CD4-positive, alpha-beta T cell (primary cell): ENCODE results near the gene CLEC4M. TPM values are rescaled to one million over a fixed set of nuclear protein-coding genes. Genes with fewer than 3 reads are reported as not detected.

Experiments used
- ATAC-seq: fragments of 200-7000 bp; cut with Tn5 transposase; one replicate; pipeline ENCODE4 v1.10.0; 2022; ENCODE audit warnings: mild to moderate bottlenecking; ENCODE audit not compliant: poor library complexity
- CTCF ChIA-PET: fragments of 350-600 bp; sonication (Branson Sonifier 250); formaldehyde crosslinking; loops from one replicate; lab custom pipeline; 2021; ENCODE audit warnings: antibody characterized with exemption, inconsistent platforms; lab: Charles Lee
- POLR2A ChIA-PET: fragments of 350-600 bp; sonication (Branson Sonifier 250); formaldehyde crosslinking; loops from one replicate; lab custom pipeline; 2021; ENCODE audit warnings: antibody characterized with exemption, inconsistent platforms; lab: Charles Lee
- DNase-seq, 14 experiments: peaks; one replicate each; pipeline ENCODE4 v3.0.0-alpha.2; 2013 to 2020; ENCODE audit warnings: mixed read lengths in 2 of 14
- H3K27ac ChIP-seq, 2 donors: one replicate each; pipeline versions ENCODE4 v1.5.1 to v1.7.0; 2013; ENCODE audit warnings: low read length in 2 of 2, low read depth in 1 of 2, mild to moderate bottlenecking in 1 of 2
- H3K27me3 ChIP-seq, 2 experiments: 1 replicate in 1 of 2; 2 replicates in 1 of 2; pipeline versions ENCODE4 v1.6.1 to v1.7.0; 2013; ENCODE audit warnings: low read length in 2 of 2, control low read depth in 1 of 2, mild to moderate bottlenecking in 1 of 2, moderate library complexity in 1 of 2; ENCODE audit not compliant: insufficient read depth in 2 of 2, control insufficient read depth in 1 of 2
- H3K36me3 ChIP-seq: one replicate; pipeline ENCODE4 v1.6.1; 2013; ENCODE audit warnings: low read length, control low read depth; ENCODE audit not compliant: insufficient read depth
- H3K4me1 ChIP-seq: one replicate; pipeline ENCODE4 v1.6.1; 2013; ENCODE audit warnings: low read length, control low read depth; ENCODE audit not compliant: insufficient read depth
- H3K4me3 ChIP-seq: one replicate; pipeline ENCODE4 v1.5.1; 2013; ENCODE audit warnings: mild to moderate bottlenecking, low read length, moderate library complexity
- H3K9me3 ChIP-seq, 2 experiments: 1 replicate in 1 of 2; 2 replicates in 1 of 2; pipeline versions ENCODE4 v1.6.1 to v1.7.0; 2013; ENCODE audit warnings: low read length in 2 of 2, mild to moderate bottlenecking in 2 of 2, control low read depth in 1 of 2, moderate library complexity in 1 of 2; ENCODE audit not compliant: control insufficient read depth in 1 of 2, insufficient read depth in 1 of 2
- H3K27ac Mint-ChIP-seq: one replicate; pipeline ENCODE4 v1.8.0; 2020; ENCODE audit warnings: mixed read lengths
- H3K27me3 Mint-ChIP-seq: one replicate; pipeline ENCODE4 v1.8.0; 2021; ENCODE audit warnings: mixed read lengths
- H3K36me3 Mint-ChIP-seq: one replicate; pipeline ENCODE4 v1.8.0; 2021; ENCODE audit warnings: low read depth, mixed read lengths
- H3K4me1 Mint-ChIP-seq: one replicate; pipeline ENCODE4 v1.8.0; 2021; ENCODE audit warnings: low read depth, mixed read lengths
- H3K4me3 Mint-ChIP-seq: one replicate; pipeline ENCODE4 v1.8.0; 2020; ENCODE audit warnings: mild to moderate bottlenecking, mixed read lengths
- H3K9me3 Mint-ChIP-seq: one replicate; pipeline ENCODE4 v1.8.0; 2020; ENCODE audit warnings: mixed read lengths
- intact Hi-C, 2 experiments: fragments of 100-400 bp; cut with DNase I in 1 of 2; cut with micrococcal nuclease in 1 of 2; formaldehyde crosslinking; loops; one replicate each; pipeline versions ENCODE4 v1.15.1 to v1.9.0; 2023 to 2025; cut with DNase I, micrococcal nuclease
- total RNA-seq, 174 experiments: library from RNA in 2 of 174; stranded (reverse) in 2 of 174; gene quantifications; one replicate each; pipeline ENCODE4 v1.2.3 and lab custom pipeline; 2021 to 2026
- TF ChIP-seq, protein P1 (sequence below): fragments of 200-600 bp; IDR thresholded peaks from one replicate; pipeline ENCODE4 v1.8.0; 2022; ENCODE audit warnings: antibody characterized with exemption, mild to moderate bottlenecking

The CLEC4M gene
- total RNA-seq, 2 experiments from 2014 or later, result not detected

DNA sequence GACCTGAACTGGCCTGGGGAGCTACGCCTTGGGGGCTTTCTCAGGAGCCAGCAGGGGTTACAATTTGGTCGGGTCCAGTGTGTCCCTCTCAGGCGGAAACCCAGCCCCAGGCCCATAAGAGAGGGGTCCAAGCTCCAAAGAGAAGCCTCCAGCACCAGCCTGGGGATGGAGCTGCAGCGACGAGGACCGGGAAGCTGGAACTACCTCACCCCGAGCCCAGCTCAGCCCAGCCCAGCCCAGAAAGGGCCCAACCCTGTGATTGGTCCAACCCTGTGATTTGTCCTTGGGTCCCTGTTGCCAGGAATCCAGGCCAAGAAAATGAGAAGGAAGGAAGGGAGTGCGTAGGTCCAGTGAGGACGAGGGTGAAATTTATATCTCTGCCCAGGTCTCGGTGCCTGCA, 24.1 kb downstream of the CLEC4M start:
- H3K36me3 ChIP-seq, result no peaks in the 10 kb centered on the region
- intact Hi-C loops, result no loop called here
- no peak overlapping the region for H3K27ac ChIP-seq
- no peaks in the 10 kb centered on the region for H3K36me3 Mint-ChIP-seq
- POLR2A ChIA-PET, result no interaction called here
- TF ChIP-seq, protein P1, sequence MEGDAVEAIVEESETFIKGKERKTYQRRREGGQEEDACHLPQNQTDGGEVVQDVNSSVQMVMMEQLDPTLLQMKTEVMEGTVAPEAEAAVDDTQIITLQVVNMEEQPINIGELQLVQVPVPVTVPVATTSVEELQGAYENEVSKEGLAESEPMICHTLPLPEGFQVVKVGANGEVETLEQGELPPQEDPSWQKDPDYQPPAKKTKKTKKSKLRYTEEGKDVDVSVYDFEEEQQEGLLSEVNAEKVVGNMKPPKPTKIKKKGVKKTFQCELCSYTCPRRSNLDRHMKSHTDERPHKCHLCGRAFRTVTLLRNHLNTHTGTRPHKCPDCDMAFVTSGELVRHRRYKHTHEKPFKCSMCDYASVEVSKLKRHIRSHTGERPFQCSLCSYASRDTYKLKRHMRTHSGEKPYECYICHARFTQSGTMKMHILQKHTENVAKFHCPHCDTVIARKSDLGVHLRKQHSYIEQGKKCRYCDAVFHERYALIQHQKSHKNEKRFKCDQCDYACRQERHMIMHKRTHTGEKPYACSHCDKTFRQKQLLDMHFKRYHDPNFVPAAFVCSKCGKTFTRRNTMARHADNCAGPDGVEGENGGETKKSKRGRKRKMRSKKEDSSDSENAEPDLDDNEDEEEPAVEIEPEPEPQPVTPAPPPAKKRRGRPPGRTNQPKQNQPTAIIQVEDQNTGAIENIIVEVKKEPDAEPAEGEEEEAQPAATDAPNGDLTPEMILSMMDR, result no peak
- ATAC-seq, result no peak
- peaks cover 57% of the 10 kb centered on the region for H3K27me3 Mint-ChIP-seq
- no peak overlapping the region for H3K27ac Mint-ChIP-seq
- peaks cover 0 to 33% of the 10 kb centered on the region in 2 experiments for H3K9me3 ChIP-seq
- H3K9me3 Mint-ChIP-seq, result no peaks in the 10 kb centered on the region
- CTCF ChIA-PET, result interaction anchor here (0.9 kb wide), 1 partner anchor 219 kb away, joined by 3 read pairs; no protein-coding TSS in a partner anchor
- no peak for DNase-seq
- H3K27me3 ChIP-seq, result peaks cover 33 to 43% of the 10 kb centered on the region in 2 experiments
- H3K4me3 Mint-ChIP-seq, result no peak overlapping the region
- peaks cover 5% of the 10 kb centered on the region for H3K4me1 Mint-ChIP-seq
- no peak overlapping the region for H3K4me3 ChIP-seq
- peaks cover 21% of the 10 kb centered on the region for H3K4me1 ChIP-seq

DNA sequence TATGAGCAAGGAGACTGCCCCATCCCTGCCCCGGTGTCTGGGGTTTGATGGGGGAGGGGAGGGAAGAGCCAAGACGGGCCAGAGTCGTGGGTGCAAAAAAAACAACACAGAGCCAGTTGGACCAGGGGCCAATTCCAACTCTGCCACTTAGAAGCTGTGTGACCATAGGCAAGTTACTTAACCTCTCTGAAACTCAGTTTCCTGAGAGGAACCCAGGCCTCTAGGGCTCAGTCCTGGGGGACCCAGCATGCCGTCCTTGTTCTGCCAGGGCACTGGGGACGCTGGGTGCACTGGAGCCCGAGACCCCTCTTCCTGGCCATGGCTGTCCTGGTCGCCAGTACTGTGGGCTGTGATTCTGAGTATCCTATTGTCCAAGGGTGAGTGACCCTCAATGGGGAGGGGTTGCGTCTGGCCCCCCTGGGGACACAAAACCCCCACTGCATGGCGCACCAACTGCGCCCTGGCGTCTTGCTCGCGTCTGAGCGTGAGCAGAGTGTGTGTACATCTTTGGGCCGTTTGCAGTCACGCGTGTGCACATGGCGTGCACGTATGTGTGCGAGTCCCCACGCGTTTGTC, 24.6 kb downstream of the CLEC4M start:
- peaks cover 33 to 43% of the 10 kb centered on the region in 2 experiments for H3K27me3 ChIP-seq
- no peaks in the 10 kb centered on the region for H3K36me3 Mint-ChIP-seq
- peaks cover 0 to 33% of the 10 kb centered on the region in 2 experiments for H3K9me3 ChIP-seq
- no peaks in the 10 kb centered on the region for H3K9me3 Mint-ChIP-seq
- H3K27ac Mint-ChIP-seq, result no peak overlapping the region
- H3K27ac ChIP-seq, result no peak overlapping the region
- H3K36me3 ChIP-seq, result no peaks in the 10 kb centered on the region
- H3K27me3 Mint-ChIP-seq, result peaks cover 61% of the 10 kb centered on the region
- ChIA-PET CTCF (interaction anchor here (0.9 kb wide), 1 partner anchor 219 kb away, joined by 3 read pairs; no protein-coding TSS in a partner anchor), POLR2A (no interaction called here)
- H3K4me3 Mint-ChIP-seq, result no peak overlapping the region
- TF ChIP-seq, protein P1, result no peak
- ATAC-seq (no peak), DNase-seq (no peak)
- H3K4me1 Mint-ChIP-seq, result peaks cover 5% of the 10 kb centered on the region
- intact Hi-C loops, result no loop called here
- H3K4me3 ChIP-seq, result no peak overlapping the region
- H3K4me1 ChIP-seq, result peaks cover 21% of the 10 kb centered on the region

DNA sequence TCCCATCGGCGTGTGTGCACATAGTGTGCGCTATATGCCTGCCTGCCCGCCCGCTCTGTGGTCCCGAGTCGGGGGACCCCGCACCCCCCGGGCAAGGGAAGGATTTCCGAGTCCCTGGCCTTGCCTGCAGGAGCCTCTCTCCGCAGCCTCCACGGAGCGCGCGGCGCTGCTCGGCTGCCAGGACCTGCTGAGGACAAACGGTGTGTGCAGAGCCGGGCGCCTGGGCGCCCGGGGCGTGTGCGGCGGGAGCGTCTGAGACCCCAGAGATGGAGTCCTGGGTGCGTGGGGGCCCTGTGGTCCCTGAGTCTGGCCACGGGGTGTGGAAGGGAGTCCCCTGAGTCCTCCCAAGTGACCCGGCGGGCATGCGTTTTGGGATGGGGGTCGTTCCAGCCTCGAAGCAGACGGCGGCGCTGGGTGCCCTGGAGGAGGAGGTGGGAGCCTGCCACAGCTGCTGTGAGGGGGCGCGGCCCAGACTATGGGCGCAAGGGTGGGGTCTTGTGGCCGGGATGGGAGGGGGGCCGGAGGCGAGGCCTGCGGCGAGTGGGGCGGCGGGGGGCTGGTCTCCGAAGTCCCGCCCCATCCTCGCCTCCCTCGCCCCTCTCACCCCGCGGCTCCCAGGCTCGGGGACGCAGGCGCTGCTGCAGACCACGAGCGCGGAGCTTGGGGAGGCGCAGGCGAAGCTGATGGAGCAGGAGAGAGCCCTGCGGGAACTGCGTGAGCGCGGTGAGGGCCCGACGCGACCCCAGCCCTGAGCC, 25.3 kb downstream of the CLEC4M start:
- ATAC-seq, result peak; percentile 24
- H3K27ac Mint-ChIP-seq, result no peak overlapping the region
- Histone ChIP-seq H3K4me3 (no peak overlapping the region), H3K9me3 (peaks cover 0 to 34% of the 10 kb centered on the region in 2 experiments), H3K27me3 (peaks cover 33 to 43% of the 10 kb centered on the region in 2 experiments), H3K4me1 (peaks cover 21% of the 10 kb centered on the region), H3K27ac (no peak overlapping the region), H3K36me3 (no peaks in the 10 kb centered on the region)
- intact Hi-C loops, result no loop called here
- TF ChIP-seq, protein P1, result no peak
- peaks cover 5% of the 10 kb centered on the region for H3K4me1 Mint-ChIP-seq
- POLR2A ChIA-PET, result no interaction called here
- H3K27me3 Mint-ChIP-seq, result peaks cover 57% of the 10 kb centered on the region
- CTCF ChIA-PET, result no interaction called here
- no peaks in the 10 kb centered on the region for H3K36me3 Mint-ChIP-seq
- no peaks in the 10 kb centered on the region for H3K9me3 Mint-ChIP-seq
- no peak overlapping the region for H3K4me3 Mint-ChIP-seq
- peak in 2 of 14 experiments; percentile 1 to 5 for DNase-seq
